Stimulated activated CD4-positive, alpha-beta T cell treated with anti-CD3 and anti-CD28 coated beads, Interleukin-12 subunit alpha, Interleukin-12 subunit beta, amount 100 ng/mL, for 48 hours (primary cell): ENCODE results near the gene SPART.

ENCODE experiments used
- DNase-seq, 3 donors: peaks; one replicate each; pipeline ENCODE4 v3.0.0-alpha.2; 2020; ENCODE audit warnings: low read depth in 2 of 3, low spot score in 1 of 3

SPART gene, protein sequence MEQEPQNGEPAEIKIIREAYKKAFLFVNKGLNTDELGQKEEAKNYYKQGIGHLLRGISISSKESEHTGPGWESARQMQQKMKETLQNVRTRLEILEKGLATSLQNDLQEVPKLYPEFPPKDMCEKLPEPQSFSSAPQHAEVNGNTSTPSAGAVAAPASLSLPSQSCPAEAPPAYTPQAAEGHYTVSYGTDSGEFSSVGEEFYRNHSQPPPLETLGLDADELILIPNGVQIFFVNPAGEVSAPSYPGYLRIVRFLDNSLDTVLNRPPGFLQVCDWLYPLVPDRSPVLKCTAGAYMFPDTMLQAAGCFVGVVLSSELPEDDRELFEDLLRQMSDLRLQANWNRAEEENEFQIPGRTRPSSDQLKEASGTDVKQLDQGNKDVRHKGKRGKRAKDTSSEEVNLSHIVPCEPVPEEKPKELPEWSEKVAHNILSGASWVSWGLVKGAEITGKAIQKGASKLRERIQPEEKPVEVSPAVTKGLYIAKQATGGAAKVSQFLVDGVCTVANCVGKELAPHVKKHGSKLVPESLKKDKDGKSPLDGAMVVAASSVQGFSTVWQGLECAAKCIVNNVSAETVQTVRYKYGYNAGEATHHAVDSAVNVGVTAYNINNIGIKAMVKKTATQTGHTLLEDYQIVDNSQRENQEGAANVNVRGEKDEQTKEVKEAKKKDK

DNA sequence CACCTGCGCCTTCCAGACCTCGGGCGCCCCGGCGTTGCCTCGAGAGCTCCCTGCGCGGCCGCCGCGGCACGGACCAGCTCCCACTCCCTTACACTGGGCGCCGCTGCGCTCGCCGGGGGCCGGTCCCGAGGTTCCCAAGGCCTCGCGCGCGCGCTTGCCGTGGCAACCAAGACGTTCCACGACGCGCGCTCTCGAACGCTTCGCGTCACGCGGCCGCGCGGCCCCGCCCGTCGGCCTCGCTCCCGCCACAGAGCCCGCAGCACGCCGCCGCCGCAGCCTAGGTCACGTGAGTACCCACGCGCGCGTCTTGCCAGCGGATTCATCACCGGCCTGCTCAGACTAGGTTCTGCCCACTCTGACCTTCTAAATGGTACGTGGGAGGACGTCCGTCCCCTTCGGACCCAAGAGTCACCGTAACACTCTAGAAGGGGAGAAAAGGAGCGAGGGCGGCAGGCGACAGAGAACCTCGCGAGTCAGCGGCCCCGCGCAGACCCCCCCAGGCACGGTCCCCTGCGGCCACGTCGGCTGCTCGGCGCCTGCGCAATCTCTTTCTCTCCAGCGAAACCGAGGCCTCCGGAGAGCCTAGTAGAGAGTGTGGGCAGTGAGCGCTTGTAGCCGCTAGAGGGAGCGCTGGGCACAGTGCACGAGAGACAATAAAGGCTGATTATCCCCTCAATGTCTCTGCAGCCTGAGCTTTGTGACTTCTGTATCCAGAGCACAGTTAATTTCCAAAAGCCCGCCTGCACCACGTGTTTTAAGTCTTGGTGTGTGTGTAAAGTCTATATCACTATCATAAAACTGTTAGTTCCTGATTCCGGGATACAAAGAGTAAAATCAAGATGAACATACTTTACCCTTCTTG is at the start of gene SPART:
SPART (minus strand) TSS at position 173 of the 862 bp plus-strand sequence. CDS start 10,564 bp downstream, outside the sequence.
- DNase-seq, result peak; percentile 78 to 83 (median 81)

DNA sequence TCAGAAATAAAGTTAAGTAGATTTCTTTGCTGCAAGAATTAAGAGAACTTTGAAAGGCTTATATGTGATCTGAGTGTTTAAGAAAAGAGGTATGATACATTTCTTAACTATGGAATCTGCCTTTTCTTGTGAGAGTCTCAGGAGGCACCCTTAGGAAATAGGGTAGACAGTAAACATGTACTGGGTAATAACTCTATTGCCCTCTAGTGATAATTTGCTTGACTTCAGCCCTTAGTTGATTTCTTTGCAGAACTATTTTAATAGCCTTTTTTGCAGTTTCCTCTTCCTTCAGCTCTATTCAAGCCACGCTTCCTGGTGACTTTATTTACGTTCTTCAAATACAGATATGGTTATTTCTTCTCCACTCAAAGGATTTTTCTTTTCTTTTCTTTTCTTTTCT is 49.1 kb upstream of the SPART start:
- no peak for DNase-seq

DNA sequence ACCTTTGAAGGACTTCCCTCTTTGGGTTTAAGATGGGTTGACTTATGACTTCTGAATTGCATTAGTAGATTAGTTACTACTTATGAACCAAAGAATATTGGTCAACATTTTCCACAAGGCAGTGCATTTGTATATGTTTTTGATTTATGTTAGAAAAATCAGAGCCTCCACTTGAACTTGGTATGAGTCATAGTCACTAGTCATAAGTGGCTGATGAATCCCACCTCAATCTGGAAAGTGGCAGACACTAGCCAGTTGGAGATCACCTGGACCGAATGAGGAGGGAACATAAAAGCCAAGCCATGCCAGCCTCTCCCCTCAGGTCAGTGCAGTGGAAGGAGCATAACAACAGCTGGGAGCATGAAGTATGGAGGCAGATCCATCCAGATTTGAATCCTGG is 39.3 kb upstream of the SPART start:
- no peak for DNase-seq

DNA sequence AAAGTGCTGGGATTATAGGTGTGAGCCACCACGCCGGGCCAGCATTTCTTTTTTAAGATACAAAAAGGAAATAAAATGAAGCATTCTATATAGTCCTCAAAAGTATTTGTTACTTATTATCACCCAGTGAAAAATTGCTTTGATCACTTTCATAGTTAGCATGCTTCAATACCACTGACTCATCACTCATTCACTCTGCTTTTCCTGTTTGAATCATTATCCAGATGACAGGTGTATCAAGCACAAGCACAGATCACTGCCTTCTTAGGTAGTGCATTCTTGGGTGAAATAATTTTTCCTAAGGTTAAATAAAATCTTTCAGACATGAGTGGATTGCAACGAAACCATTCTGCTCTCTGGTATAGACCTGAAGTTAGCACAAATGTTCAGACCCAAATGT is 35.8 kb upstream of the SPART start:
- DNase-seq, result no peak

DNA sequence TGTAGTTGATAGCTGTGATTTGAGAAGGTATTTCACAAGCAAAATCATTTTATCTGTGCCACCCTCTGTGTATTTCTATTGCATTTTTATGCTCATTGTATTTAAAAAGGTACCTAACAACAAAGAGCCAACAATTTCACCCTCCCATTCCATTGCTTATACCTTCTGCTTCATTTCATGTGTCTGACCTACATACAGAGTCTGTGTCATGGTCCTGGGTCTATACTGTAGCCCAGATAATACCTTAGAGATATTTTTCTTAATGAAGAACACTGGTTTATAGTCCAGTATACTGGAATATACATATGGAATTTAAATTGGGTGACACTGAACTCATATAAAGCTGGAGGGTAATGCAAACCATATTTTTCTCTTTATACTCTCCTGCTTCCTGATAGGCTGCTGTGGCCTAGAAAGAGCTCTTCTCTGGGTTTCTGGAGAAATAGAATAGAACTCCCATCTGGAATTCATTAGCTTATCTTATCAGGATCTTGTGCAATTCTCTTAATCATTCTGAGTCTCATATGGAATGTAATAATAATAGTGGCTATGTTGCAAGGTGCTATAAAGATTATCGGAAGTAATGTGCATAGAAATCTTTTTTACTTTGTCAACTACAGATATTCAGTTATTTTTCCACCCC is 31.8 kb upstream of the SPART start:
- no peak for DNase-seq

DNA sequence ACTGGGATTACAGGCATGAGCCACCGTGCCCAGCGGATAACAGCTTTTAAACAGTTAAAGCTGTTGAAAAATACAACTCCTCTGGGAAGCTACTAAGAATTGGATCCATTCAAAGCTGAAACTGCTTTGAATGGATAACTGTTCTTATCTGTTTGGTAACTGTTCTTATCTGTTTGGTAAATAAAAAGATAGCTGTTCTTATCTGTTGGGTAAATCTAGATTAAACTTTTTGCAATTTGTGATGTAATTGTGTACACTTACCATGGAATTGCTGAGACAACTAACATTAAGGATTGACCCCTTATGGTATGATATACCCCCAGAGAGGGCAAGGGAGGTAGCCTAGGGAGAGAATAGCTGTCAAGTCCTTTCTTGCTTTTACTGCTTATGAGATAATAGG is 27.9 kb upstream of the SPART start:
- no peak for DNase-seq

DNA sequence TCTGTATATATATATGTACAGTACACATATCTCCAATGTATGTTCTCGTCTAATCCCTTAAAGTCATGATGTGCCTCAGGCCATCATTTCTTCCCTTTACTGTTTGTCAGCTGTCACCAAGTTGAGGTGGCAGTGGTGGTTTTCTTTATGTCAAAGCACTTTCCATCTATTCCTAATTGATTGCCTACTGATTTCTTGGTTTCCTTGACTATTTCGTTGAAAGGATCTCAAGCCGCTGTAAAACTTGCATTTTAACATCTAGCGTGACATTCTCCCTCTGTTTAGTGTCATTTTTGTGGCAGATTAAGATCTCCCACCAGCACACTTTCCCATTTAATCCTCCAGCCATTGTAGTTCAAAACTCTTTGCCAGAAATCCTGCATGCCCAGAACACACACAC is 25.0 kb upstream of the SPART start:
- DNase-seq, result no peak

DNA sequence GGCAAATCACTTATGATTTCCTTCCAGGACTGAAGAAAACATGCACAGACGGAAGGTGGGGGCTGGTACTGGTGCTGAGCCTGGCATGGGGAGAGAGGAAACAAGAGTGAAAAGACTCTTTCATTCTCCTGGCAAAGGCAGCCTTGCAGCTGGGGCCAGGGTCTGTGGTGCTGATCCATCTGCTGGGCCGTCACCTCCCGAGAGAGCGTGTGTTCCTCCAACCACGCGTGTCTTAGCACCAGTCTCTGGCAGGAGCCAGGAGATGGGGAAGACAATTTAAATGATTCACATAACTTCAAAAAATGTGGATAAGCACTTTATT is 23.9 kb upstream of the SPART start:
- no peak for DNase-seq

DNA sequence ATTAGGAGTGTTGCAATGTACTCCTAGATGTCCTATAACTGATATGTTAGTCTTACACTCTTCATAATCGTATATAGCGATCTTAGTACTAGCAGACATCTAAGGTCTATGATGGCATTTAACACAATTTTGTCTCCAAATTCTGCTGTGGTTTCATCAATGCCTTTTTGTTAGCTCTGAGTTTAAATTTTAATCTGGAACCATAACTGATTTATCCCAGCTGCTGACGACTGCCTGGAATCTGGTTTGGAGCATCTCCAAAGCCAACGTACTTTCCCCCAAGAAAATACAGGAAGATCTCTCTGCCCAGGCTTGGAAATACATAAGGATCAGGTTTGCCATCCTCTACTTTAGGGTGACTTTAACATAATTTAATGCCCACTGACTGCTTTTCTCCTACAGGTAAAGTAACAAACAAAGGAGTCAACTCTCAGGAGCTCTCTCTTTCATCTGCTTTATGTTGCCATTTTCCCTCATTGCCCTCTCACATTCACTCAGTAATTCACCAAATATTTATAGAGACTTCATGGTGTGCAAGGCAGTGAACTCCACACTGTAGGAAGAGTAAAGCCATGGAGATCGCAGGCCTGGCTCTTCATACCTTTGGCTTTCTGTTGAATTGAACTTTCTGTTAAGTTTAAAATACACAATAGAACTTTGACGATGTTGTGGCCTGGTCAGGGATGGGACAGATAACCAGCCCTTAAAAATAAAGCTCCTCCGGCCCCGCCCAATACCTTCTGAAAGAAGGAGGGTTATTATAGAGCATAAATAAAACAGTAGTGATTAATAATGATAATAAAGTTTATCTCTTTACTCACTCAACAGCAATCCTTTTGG is 23.3 kb upstream of the SPART start:
- no peak for DNase-seq

DNA sequence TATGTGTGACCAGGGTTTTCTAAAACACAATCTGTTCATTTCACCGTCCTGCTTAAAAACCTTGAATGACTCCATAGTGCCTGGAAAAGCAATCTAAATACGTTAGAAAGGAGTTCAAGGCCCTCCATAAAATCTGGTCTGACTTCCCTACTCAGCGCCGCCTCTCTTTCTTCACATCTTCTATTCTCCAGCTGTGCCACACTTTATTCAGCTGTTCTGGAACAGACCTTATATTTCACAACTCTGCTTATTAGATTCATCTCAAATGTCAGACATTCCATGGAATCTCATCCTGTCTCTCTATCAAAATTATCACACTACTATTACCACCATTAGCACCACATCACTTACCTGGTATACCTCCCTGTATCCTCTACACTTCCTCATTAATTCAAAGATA is 19.8 kb upstream of the SPART start:
- no peak for DNase-seq

DNA sequence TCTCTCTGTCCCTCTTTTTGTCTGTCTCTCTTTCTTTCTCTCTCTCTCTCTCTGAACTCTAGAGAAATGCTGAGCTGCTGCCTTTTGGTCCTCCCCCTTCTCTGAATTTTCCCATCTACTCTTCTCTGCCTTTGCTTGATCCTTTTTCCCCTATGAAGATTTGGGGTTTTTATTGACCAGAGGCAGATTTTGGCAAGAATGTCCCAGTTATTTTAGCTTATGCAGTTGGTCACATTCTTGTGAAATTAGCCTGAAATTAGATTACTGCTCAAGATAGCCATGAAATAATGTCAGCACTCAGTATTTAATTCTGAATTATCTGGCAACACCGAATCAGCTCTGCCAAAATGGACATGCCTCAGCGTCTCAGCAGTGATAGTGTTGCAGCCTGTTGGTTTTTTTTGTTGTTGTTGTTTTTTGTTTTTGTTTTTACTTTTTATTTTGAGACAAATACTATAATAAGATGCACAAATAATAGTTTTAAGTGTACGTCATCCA is 17.2 kb upstream of the SPART start:
- no peak for DNase-seq

DNA sequence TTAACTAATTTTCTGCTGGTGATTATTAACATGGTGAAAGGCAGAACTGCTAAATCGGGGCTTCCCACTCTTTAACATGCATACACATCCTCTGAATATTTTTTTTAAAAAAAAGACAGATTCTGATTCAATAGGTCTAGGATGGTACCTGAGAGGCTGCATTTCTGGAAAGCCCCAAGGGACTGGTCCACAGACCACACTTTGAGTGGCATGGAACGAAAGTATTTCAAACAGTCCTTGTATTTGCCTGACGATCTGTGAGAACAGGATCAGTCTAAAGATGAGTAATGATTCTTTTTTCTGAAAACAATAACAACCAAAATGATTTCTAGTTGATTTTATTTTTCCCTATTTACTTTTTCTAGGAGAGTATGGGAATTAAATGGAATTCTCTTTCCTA is 16.7 kb upstream of the SPART start:
- no peak for DNase-seq

DNA sequence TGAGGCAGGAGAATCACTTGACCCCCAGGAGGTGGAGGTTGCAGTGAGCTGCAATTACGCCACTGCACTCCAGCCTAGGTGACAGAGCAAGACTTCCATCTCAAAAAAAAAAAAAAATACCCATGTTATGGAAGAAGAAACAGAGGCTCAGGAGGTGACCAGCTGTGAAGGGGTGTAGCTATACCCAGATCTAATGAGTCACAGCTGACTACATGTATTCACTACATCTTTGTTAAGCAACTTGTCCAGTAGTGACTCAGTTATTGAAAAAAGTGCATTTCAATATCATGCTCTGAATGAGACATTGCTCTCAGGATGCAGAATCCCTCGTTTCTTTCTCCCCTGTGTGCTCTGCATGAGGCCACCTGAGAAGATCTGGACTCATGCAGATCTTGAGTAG is 16.1 kb upstream of the SPART start:
- no peak for DNase-seq

DNA sequence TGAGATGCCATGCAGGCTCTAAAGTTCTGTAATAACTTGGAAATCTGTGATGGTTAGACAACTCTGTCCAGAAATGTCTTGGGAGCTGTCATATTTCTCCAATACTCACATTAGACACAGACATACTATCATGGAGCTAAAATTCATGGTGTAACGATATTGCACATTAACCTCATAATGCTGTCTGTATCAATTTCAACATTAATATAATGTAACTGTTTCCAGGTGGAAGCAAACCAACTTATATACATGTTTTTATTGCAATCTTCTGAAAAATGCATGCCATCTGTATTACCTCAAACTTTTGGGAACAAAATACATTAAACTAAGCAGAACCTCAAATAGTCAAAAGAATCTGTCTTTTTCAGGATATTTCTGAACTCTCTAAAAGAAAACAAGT is 14.7 kb upstream of the SPART start:
- DNase-seq, result no peak

DNA sequence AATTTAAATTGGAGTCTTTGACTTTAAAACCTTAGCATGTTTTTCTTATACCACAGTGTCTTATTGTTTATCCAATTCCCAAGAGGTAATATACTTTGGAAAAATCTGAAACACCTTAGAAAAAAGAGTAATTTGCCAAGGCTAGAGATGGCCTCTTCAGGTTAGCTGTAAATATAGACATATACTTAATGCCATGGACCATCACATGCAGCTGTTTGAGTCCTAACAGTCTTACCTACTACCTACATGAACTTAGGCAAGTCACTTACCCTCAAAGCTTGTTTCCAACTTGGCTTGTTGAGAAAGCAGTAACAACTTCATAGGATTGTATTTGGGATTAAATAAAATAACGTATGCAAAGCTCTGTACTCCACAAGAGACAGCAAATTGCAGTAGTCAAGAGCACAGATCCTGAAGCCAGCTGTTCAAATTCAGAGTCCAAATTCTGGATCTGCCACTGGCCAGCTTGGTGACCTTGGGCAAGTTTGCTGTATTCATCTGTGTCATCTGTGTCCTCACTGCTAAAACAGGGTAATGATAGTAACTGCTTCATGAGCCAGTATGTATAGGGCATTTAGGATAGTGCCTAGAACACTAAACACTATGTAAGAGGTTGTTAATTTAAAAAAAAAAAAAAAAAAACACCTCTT is 13.2 kb upstream of the SPART start:
- DNase-seq, result no peak

DNA sequence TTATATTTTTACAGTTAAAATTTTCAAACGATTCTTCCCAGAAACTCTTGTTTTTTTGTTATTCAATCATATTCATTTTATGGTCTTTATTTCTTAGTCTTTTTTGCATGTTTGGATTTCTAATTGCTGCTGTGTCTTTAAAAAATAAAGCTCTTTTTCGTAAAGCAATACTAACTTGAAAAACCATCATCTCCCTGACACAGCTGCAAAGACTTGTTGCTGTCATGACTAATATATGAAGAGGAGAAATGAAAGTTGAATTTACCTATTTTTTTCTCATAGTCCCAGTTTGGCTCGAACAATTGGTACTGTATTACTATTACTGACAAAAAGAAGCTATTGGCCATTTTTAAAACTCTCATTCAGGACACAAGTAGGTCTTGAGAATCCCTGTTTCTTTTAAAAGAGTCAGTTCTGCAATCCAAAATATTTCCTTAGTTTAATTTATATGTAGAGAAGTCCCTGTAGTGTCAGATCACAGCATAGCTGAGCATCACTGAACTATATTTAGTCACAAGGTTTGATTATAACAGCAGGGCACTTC is 12.1 kb upstream of the SPART start:
- DNase-seq, result no peak

DNA sequence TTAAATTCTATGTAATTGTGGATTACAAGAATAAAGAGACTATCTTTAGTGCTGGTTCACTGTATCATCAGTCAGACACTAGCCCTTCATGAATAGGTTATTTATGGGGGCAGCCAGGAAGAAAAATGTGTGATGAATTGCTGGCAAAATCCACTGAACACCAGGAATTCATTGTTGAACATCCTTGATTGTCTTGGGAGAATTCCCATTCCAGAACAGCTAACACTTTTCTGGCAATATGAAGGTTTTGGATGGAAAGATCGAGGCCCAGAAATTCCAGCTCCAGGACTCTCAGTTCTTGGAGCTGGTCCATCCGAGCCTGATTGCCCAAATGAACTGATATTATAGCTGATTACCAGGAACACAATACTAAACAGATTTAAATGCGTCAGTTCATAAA is 11.5 kb upstream of the SPART start:
- no peak for DNase-seq

DNA sequence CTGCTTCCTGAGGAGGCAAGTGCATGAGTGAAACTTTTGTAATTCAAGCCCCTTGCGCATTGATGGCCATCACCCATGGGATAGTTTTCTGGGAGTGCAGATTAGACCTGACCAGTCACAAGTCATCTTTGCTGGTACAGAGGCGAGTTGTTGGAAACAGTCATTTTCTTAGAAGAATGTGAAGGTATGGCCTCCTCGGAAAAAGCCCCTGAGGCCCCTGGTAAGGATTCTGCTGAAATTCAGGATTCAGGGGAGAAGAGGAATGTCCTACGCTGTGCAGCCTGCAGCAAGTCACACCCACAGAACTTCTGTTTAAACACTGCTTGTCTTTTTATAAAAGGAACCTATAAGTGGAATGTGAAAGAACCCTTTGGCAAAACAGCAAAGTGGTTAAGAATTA is 11.0 kb upstream of the SPART start:
- no peak for DNase-seq

DNA sequence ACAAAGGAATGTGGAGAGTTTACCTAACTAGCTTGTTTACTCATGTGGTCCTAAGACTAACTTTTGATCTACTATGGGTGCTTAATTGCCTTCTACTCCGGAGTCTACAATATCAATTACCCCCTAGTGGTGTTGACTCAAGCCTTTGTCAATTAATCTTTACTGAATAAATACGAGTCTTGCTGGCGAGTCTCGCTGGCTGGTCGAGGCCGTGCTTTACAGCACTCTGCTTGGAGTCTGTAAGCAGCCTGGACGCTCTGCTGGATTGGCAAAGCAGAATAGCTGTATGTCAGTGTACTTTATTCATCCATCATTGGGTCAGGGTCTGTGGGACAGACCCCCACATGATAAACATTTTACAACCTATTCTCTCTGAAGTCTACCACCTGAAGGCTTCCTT is 9.9 kb upstream of the SPART start:
- DNase-seq, result no peak

DNA sequence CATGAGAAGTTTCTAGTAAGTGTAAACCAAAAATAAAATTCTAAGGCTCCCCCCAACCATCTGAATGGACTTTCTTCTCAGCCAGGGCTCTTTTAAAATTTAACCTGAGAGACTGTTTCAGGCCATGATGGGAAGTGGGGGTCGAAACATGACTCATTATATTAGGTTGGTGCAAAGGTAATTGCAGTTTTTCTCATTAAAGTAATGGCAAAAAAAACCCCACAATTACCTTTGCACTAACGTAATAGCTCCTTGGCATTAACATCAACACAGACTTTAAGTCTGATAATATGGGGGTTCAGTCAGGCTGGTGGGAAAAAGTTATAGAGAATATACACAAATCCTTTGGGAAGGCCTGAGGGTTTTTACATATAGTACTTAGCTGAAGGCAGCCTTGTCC is 9.4 kb upstream of the SPART start:
- no peak for DNase-seq
